WTC11 (cell line): ENCODE data around the gene RNF169. TPM values are rescaled to one million over a fixed set of nuclear protein-coding genes. Genes with fewer than 3 reads are reported as not detected.

Experiments
- ATAC-seq: fragments of 200-7000 bp; cut with Tn5 transposase; 2 replicates; pipeline ENCODE4 v1.10.0; 2021; ENCODE audit warnings: mild to moderate bottlenecking, moderate library complexity
- CTCF ChIA-PET: fragments of 300-600 bp; sonication (Branson Sonifier 250); formaldehyde crosslinking; loops from one replicate; lab custom pipeline; 2021; ENCODE audit warnings: antibody characterized with exemption; lab: Charles Lee
- POLR2A ChIA-PET: fragments of 350-600 bp; sonication (Branson Sonifier 250); formaldehyde crosslinking; loops from one replicate; lab custom pipeline; 2021; ENCODE audit warnings: antibody characterized with exemption; lab: Charles Lee
- DNase-seq: peaks from one replicate; pipeline ENCODE4 v3.0.0; 2021; ENCODE audit warnings: low spot score
- H3K27ac Mint-ChIP-seq: 2 replicates; pipeline ENCODE4 v1.8.0; 2021; ENCODE audit warnings: mixed read lengths
- H3K27me3 Mint-ChIP-seq: 2 replicates; pipeline ENCODE4 v1.8.0; 2021; ENCODE audit warnings: low read depth, mild to moderate bottlenecking, moderate library complexity, mixed read lengths
- H3K36me3 Mint-ChIP-seq: 2 replicates; pipeline ENCODE4 v1.8.0; 2021; ENCODE audit warnings: mixed read lengths
- H3K4me1 Mint-ChIP-seq: 2 replicates; pipeline ENCODE4 v1.8.0; 2022; ENCODE audit warnings: mixed read lengths
- H3K4me3 Mint-ChIP-seq: 2 replicates; pipeline ENCODE4 v1.8.0; 2021; ENCODE audit warnings: mild to moderate bottlenecking, moderate library complexity, mixed read lengths
- H3K9me3 Mint-ChIP-seq: 2 replicates; pipeline ENCODE4 v1.8.0; 2021; ENCODE audit warnings: mixed read lengths
- ATF2 ChIP-seq: sonication (generic); formaldehyde crosslinking; IDR thresholded peaks from 2 replicates; pipeline ENCODE4 v1.8.1; 2022; ENCODE audit warnings: low read depth, missing genetic modification reagents, borderline replicate concordance
- EMX1 ChIP-seq: fragments of 250-450 bp; sonication (Bioruptor Pico); IDR thresholded peaks from 2 replicates; pipeline ENCODE4 v1.8.0; 2021; ENCODE audit warnings: mild to moderate bottlenecking
- FOXJ3 ChIP-seq: sonication (generic); formaldehyde crosslinking; IDR thresholded peaks from 2 replicates; pipeline ENCODE4 v1.9.0; 2021; ENCODE audit warnings: missing genetic modification reagents, mild to moderate bottlenecking, borderline replicate concordance
- GTF2I ChIP-seq: fragments of 250-450 bp; sonication (Bioruptor Pico); conservative IDR thresholded peaks from 2 replicates; pipeline ENCODE4 v1.4.0; 2021; ENCODE audit warnings: mild to moderate bottlenecking
- MLX ChIP-seq: sonication (generic); formaldehyde crosslinking; IDR thresholded peaks from 2 replicates; pipeline ENCODE4 v1.8.1; 2023; ENCODE audit warnings: mild to moderate bottlenecking, missing genetic modification reagents, moderate library complexity
- MXD4 ChIP-seq: fragments of 250-450 bp; sonication (Bioruptor Pico); IDR thresholded peaks from 2 replicates; pipeline ENCODE4 v1.8.0; 2021; ENCODE audit warnings: mild to moderate bottlenecking, moderate library complexity, borderline replicate concordance
- OVOL2 ChIP-seq: fragments of 250-450 bp; sonication (Bioruptor Pico); IDR thresholded peaks from 2 replicates; pipeline ENCODE4 v1.9.0; 2021; ENCODE audit warnings: mild to moderate bottlenecking, borderline replicate concordance
- PREB ChIP-seq: sonication (generic); formaldehyde crosslinking; IDR thresholded peaks from 2 replicates; pipeline ENCODE4 v1.8.1; 2022; ENCODE audit warnings: mild to moderate bottlenecking, missing genetic modification reagents, moderate library complexity, borderline replicate concordance
- RORB ChIP-seq: fragments of 250-450 bp; sonication (Bioruptor Pico); IDR thresholded peaks from 2 replicates; pipeline ENCODE4 v1.9.0; 2021; ENCODE audit warnings: mild to moderate bottlenecking
- ZNF121 ChIP-seq: sonication (generic); formaldehyde crosslinking; IDR thresholded peaks from 2 replicates; pipeline ENCODE4 v1.8.0; 2023; ENCODE audit warnings: missing genetic modification reagents
- ZNF232 ChIP-seq: sonication (generic); formaldehyde crosslinking; IDR thresholded peaks from 2 replicates; pipeline ENCODE4 v1.8.0; 2022; ENCODE audit warnings: mild to moderate bottlenecking, missing genetic modification reagents
- ZNF263 ChIP-seq: sonication (generic); formaldehyde crosslinking; IDR thresholded peaks from 2 replicates; pipeline ENCODE4 v1.8.1; 2022; ENCODE audit warnings: low read depth, mild to moderate bottlenecking, moderate library complexity, missing genetic modification reagents
- ZNF532 ChIP-seq: fragments of 250-450 bp; sonication (Bioruptor Pico); IDR thresholded peaks from 2 replicates; pipeline ENCODE4 v1.9.0; 2021; ENCODE audit warnings: mild to moderate bottlenecking, borderline replicate concordance
- ZNF671 ChIP-seq: fragments of 250-450 bp; sonication (Bioruptor Pico); IDR thresholded peaks from 2 replicates; pipeline ENCODE4 v1.8.0; 2021; ENCODE audit warnings: mild to moderate bottlenecking
- total RNA-seq: library from RNA; stranded (reverse); gene quantifications from 3 replicates; pipeline ENCODE4 v1.2.3, GENCODE V29; 2021
- TF ChIP-seq, protein P1 (sequence below): sonication (generic); formaldehyde crosslinking; IDR thresholded peaks from 2 replicates; pipeline ENCODE4 v1.8.1; 2023; ENCODE audit warnings: mild to moderate bottlenecking, missing genetic modification reagents
- TF ChIP-seq, protein P2 (sequence below): sonication (generic); formaldehyde crosslinking; IDR thresholded peaks from 2 replicates; pipeline ENCODE4 v1.8.1; 2022; ENCODE audit warnings: mild to moderate bottlenecking, moderate library complexity, missing genetic modification reagents

RNF169 gene
- total RNA-seq, 1 experiment from 2014 or later, result 13.6 TPM

GRCh38 chr11:74714904-74715303 is 33.7 kb upstream of the RNF169 start (continued):
- no peak for TF ChIP-seq ATF2
- no peak for TF ChIP-seq PREB (CRISPR knock-in tag)
- no peak for TF ChIP-seq MXD4 (CRISPR knock-in tag)
- TF ChIP-seq ZNF121, result no peak
- no peak for TF ChIP-seq GTF2I (CRISPR knock-in tag)

DNA sequence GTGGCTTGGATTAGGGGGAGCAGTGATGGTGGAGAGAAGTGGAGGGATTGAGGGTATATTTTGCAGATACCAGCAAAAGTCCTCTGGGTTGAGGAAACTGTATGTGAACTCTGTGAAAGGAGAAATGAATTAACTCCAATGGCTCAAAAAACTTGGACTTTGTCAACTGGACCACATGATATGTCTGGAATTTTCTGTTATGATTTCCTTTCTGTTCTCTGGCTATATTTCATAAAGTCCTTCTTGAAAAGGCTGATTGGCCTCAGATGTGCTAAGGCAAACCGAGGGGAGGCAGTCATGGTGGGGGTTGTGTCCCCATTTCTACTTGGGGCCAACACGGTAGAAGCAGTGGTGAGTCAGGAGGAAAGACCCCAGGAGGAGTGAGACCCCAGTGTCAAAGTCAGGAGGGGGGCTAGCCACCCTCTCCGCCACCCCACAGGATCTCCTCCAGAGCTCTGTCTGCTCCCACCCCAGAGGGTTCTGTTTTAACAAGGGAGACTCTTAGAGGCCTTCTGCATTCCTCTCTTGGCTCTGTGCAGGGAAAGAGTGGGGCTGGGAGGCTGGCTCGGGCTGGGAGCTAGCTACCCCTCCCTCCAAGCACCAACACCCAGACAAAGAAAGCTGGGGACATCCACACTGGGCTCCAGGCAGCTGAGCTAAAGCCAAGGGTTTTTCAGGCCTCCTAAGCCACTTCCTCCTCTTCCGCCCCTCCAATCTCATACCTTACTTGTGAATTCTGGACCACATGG is 31.3 kb upstream of the RNF169 start:
- no peak overlapping the region for H3K4me3 Mint-ChIP-seq
- H3K4me1 Mint-ChIP-seq, result peaks cover 11% of the 10 kb centered on the region
- H3K27me3 Mint-ChIP-seq, result peaks cover 9% of the 10 kb centered on the region
- ChIA-PET CTCF (interaction anchor here (1.0 to 13.9 kb wide), 2 partner anchors 9 to 16 kb away, joined by 3 to 263 read pairs; no protein-coding TSS in a partner anchor), POLR2A (no interaction called here)
- H3K36me3 Mint-ChIP-seq, result no peaks in the 10 kb centered on the region
- TF ChIP-seq ZNF671 (CRISPR knock-in tag) (no peak), OVOL2 (no peak), ZNF232 (CRISPR knock-in tag) (no peak), RORB (CRISPR knock-in tag) (no peak), ZNF532 (CRISPR knock-in tag) (no peak), EMX1 (CRISPR knock-in tag) (no peak), FOXJ3 (CRISPR knock-in tag) (no peak), ZNF263 (CRISPR knock-in tag) (no peak), MLX (CRISPR knock-in tag) (no peak)
- TF ChIP-seq, protein P1, sequence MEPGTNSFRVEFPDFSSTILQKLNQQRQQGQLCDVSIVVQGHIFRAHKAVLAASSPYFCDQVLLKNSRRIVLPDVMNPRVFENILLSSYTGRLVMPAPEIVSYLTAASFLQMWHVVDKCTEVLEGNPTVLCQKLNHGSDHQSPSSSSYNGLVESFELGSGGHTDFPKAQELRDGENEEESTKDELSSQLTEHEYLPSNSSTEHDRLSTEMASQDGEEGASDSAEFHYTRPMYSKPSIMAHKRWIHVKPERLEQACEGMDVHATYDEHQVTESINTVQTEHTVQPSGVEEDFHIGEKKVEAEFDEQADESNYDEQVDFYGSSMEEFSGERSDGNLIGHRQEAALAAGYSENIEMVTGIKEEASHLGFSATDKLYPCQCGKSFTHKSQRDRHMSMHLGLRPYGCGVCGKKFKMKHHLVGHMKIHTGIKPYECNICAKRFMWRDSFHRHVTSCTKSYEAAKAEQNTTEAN (CRISPR knock-in tag), result no peak
- TF ChIP-seq, protein P2, sequence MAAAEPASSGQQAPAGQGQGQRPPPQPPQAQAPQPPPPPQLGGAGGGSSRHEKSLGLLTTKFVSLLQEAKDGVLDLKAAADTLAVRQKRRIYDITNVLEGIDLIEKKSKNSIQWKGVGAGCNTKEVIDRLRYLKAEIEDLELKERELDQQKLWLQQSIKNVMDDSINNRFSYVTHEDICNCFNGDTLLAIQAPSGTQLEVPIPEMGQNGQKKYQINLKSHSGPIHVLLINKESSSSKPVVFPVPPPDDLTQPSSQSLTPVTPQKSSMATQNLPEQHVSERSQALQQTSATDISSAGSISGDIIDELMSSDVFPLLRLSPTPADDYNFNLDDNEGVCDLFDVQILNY (CRISPR knock-in tag), result no peak
- H3K9me3 Mint-ChIP-seq, result no peaks in the 10 kb centered on the region
- no peak for ATAC-seq
- DNase-seq, result no peak
- H3K27ac Mint-ChIP-seq, result no peak overlapping the region
